Cardiac muscle cell (in vitro differentiated cells and primary cell): Measurements from ENCODE around the gene ADGRL2. TPM values are rescaled to one million over a fixed set of nuclear protein-coding genes. Genes with fewer than 3 reads are reported as not detected.

Experiments
- DNase-seq, 2 donors: peaks; one replicate each; pipeline versions ENCODE4 v3.0.0 to v3.0.0-alpha.2; 2010 to 2017; ENCODE audit warnings: low read depth in 1 of 2, low spot score in 1 of 2
- H3K27ac ChIP-seq: fragments of 200-600 bp; sonication (generic); 2 replicates; pipeline ENCODE4 v1.5.1; 2016
- H3K27me3 ChIP-seq: fragments of 200-600 bp; sonication (generic); 2 replicates; pipeline ENCODE4 v1.6.0; 2016; ENCODE audit warnings: control low read depth
- H3K36me3 ChIP-seq: fragments of 200-600 bp; sonication (generic); 2 replicates; pipeline ENCODE4 v1.5.1; 2016; ENCODE audit warnings: control low read depth
- H3K4me1 ChIP-seq: fragments of 200-600 bp; sonication (generic); 2 replicates; pipeline ENCODE4 v1.8.1; 2017; ENCODE audit warnings: low read depth, mild to moderate bottlenecking, mixed run types
- H3K4me3 ChIP-seq: fragments of 200-600 bp; sonication (generic); 2 replicates; pipeline ENCODE4 v1.5.1; 2016; ENCODE audit warnings: mild to moderate bottlenecking
- H3K9me3 ChIP-seq: fragments of 200-600 bp; sonication (generic); 2 replicates; pipeline ENCODE4 v1.5.1; 2017; ENCODE audit warnings: low read depth, mild to moderate bottlenecking, control low read depth
- CTCF ChIP-seq: IDR thresholded peaks from 2 replicates; pipeline ENCODE4 v1.5.1; 2012; ENCODE audit warnings: low read depth, mild to moderate bottlenecking, low read length
- polyA plus RNA-seq: library from polyadenylated mRNA; unstranded; fragments of >200 nt; fragmentation: Nextera tagmentation; extraction: Ambion mirVana; gene quantifications from 2 replicates; pipeline ENCODE4 v1.2.1, GENCODE V29; 2016
- total RNA-seq: library from RNA; depleted of rRNA; stranded (reverse); fragments of >200 nt; gene quantifications from 2 replicates; pipeline ENCODE4 v1.2.3, GENCODE V29; 2016

The ADGRL2 gene
- total and polyA plus RNA-seq, 2 experiments from 2014 or later, result 34.1 to 70.3 TPM

- Histone ChIP-seq H3K4me3 (no peak overlapping the region), H3K4me1 (peaks cover 19% of the 10 kb centered on the region), H3K36me3 (peaks cover 11% of the 10 kb centered on the region), H3K9me3 (no peaks in the 10 kb centered on the region), H3K27me3 (no peaks in the 10 kb centered on the region), H3K27ac (no peak overlapping the region)
- no peak for TF ChIP-seq CTCF
- DNase-seq, result no peak
Observed at GRCh38 chr1:81978945-81979344, 178.2 kb downstream of the ADGRL2 start.

GRCh38 chr1:81982523-81982922 lies 181.8 kb downstream of the ADGRL2 start:
- TF ChIP-seq CTCF, result no peak
- Histone ChIP-seq H3K4me3 (no peak overlapping the region), H3K36me3 (peaks cover 37% of the 10 kb centered on the region), H3K4me1 (peaks cover 6% of the 10 kb centered on the region), H3K27me3 (no peaks in the 10 kb centered on the region), H3K27ac (no peak overlapping the region), H3K9me3 (no peaks in the 10 kb centered on the region)
- no peak for DNase-seq

DNA sequence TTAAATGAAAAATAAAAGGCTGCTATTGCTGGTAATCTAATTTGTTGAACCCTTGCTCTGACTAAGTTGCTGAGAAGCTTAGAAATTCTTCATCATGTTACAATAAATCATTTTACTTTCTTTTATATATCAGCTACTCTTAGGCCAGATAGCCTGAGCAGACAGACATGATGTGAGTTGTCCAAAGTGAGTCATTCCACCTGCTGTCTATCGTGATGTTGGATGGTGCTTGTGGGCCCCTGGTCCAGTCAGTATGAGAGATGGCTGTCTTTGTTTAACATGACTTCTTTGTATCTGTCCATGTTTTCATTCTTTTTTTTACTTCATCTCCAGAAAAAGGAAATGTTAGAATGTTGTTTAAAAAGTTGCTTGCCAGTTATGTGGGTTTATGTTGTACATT lies 188.8 kb downstream of the ADGRL2 start:
- Histone ChIP-seq H3K27me3 (no peaks in the 10 kb centered on the region), H3K4me1 (no peaks in the 10 kb centered on the region), H3K27ac (no peak overlapping the region), H3K36me3 (peaks cover 44% of the 10 kb centered on the region), H3K4me3 (no peak overlapping the region), H3K9me3 (no peaks in the 10 kb centered on the region)
- TF ChIP-seq CTCF, result no peak
- no peak for DNase-seq

DNA sequence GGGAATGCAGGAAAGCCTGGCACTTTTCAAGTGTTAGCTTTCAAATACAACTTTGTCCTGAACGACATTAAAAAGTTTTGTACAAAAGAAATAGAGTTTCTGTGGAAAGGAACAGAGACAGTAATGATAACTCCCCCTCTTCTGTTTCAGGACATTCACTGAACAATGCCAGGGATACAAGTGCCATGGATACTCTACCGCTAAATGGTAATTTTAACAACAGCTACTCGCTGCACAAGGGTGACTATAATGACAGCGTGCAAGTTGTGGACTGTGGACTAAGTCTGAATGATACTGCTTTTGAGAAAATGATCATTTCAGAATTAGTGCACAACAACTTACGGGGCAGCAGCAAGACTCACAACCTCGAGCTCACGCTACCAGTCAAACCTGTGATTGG lies 189.5 kb downstream of the ADGRL2 start:
- Histone ChIP-seq H3K27me3 (no peaks in the 10 kb centered on the region), H3K9me3 (no peaks in the 10 kb centered on the region), H3K4me1 (no peaks in the 10 kb centered on the region), H3K36me3 (peaks cover 37% of the 10 kb centered on the region), H3K27ac (no peak overlapping the region), H3K4me3 (no peak overlapping the region)
- no peak for TF ChIP-seq CTCF
- no peak for DNase-seq

- no peak for TF ChIP-seq CTCF
- Histone ChIP-seq H3K9me3 (no peaks in the 10 kb centered on the region), H3K27ac (no peak overlapping the region), H3K27me3 (no peaks in the 10 kb centered on the region), H3K36me3 (no peaks in the 10 kb centered on the region), H3K4me1 (no peaks in the 10 kb centered on the region), H3K4me3 (no peak overlapping the region)
- peak in 1 of 2 donors; percentile 5 for DNase-seq
Observed at GRCh38 chr1:81998165-81998564, 197.4 kb downstream of the ADGRL2 start.

DNA sequence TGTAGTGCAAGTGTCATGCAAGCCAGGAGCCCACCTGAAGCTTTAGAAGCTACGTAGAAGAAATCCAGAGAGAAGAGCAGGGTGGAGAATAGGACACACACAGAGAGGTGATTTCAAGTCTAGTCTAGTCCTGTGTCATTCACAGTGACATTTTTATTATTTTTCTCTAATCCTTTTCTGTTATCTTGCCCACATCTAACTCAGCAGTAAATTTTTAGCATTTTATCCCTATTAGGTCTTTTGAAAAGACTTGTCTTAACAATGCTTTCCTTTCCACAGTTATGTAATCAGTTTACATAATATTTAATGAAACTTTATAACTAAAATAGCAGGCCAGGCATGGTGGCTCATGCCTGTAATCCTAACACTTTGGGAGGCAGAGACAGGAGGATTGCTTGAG lies 198.6 kb downstream of the ADGRL2 start:
- no peaks in the 10 kb centered on the region for H3K27me3 ChIP-seq
- H3K4me3 ChIP-seq, result no peak overlapping the region
- TF ChIP-seq CTCF, result no peak
- no peaks in the 10 kb centered on the region for H3K9me3 ChIP-seq
- H3K27ac ChIP-seq, result no peak overlapping the region
- no peaks in the 10 kb centered on the region for H3K4me1 ChIP-seq
- H3K36me3 ChIP-seq, result no peaks in the 10 kb centered on the region
- no peak for DNase-seq
